Right cardiac atrium (tissue), 5 donors: ENCODE data around the gene ASB7. TPM values are rescaled to one million over a fixed set of nuclear protein-coding genes. Genes with fewer than 3 reads are reported as not detected.
A peak's percentile ranks its signal among the peaks of the same experiment; 100 is the strongest.

Experiments
- ATAC-seq, 2 donors: fragments of 200-7000 bp; cut with Tn5 transposase; one replicate each; pipeline versions ENCODE4 v1.8.0 to v1.9.1; 2020; ENCODE audit warnings: moderate library complexity in 2 of 2, mild to moderate bottlenecking in 1 of 2
- DNase-seq, 3 donors: peaks; one replicate each; pipeline ENCODE4 v3.0.0-alpha.2; 2020
- H3K27ac ChIP-seq: one replicate; pipeline ENCODE4 v1.5.1; 2013; ENCODE audit warnings: mild to moderate bottlenecking, low read length, control low read depth, moderate library complexity
- H3K27me3 ChIP-seq: one replicate; pipeline ENCODE4 v1.6.1; 2013; ENCODE audit not compliant: control insufficient read depth, insufficient read depth
- H3K4me1 ChIP-seq: one replicate; pipeline ENCODE4 v1.6.1; 2013; ENCODE audit warnings: low read length; ENCODE audit not compliant: control insufficient read depth, insufficient read depth
- H3K4me3 ChIP-seq: one replicate; pipeline ENCODE4 v1.5.1; 2013; ENCODE audit warnings: low read length, control low read depth
- H3K9me3 ChIP-seq: one replicate; pipeline ENCODE4 v1.6.1; 2013; ENCODE audit warnings: low read length; ENCODE audit not compliant: control insufficient read depth
- WGBS: extraction: QIAGEN DNeasy Blood & Tissue Kit; methylation state at CpG from one replicate; pipeline ENCODE4 v1.1.7; 2013; 5-methylcytosine and 5-hydroxymethylcytosine counted together
- intact Hi-C, 4 donors: fragments of 100-400 bp; cut with DNase I; formaldehyde crosslinking; loops; one replicate each; pipeline versions ENCODE4 v1.11.0 to v1.14.0; 2022 to 2023
- polyA plus RNA-seq: library from polyadenylated mRNA; stranded (reverse); fragments of 200-250 nt; gene quantifications from one replicate; pipeline ENCODE4 v1.2.3, GENCODE V29; 2013
- total RNA-seq, 4 donors: library from RNA; stranded (reverse); fragmentation: NEBNext Ultra II Directional; extraction: Animal tissue kit (Norgen Biotek cat#: 25700); gene quantifications; one replicate each; pipeline ENCODE4 v1.2.1, GENCODE V29; 2021
- donor health status: healthy with polysubstance abuse.
- donor health status: DM: no; HTN: yes; CAD: no.
- donor health status: DM: no; HTN: no; CAD: no.
- donor health status: DM: no; HTN: yes; CAD: no; lungs with severe emphysema.
- donor health status: DM: yes; HTN: yes; CAD: no.

ASB7 gene
- total and polyA plus RNA-seq, 5 donors, result 3.1 to 9.3 (median 7.5) TPM

DNA sequence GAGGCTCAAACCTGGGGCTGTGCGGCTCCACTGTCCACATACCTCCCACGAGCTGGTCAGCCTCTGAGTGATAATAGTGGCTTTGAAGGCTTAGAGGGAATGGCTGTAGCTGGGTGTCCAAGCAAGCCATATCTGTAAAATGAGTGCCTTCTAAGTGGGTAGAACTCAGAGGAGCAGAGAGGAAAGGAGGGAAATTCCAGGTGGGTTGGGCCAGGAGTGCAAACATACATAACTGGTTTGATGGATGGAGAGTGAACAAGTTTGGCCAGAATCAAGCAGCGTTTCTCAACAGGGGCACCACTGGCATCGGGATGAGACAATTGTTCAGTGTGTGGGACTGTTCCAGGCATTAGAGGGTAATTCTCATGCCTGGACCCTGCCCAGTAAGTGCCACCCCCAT is 91.1 kb downstream of the ASB7 start:
- no peak for ATAC-seq
- 89% methylated on average over 4 of the region's 4 CpGs for WGBS
- intact Hi-C loops, result no loop called here

DNA sequence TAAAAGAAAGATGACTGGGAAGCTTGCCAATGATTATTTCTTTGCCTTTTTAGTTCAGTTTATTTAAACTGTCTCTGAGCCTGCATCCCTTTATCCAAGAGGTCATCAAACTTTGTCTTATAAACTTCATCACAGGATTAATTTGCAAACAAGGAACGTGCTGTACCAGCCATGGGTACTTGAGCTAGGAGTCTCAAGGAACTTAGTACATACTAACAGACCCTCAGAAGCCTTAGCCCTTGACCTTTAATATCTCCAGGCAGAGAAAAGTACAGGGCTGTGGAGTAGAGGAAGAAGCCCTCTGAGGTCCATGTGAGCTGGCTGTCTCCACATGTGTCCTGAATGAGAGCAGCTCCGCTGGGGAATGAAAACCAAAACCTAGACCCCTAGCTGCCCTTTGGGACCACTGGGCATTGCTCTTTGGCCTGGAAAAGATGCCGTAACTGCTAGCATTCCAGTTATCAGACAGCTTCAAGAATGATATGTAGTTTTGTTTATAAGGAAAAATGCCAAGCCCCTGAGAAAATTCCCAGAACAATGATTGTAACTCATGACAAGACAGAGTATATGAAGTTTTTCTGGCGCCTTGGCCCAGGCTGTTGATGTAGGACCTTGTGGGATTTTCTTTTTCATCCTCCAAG is 92.1 kb downstream of the ASB7 start:
- Histone ChIP-seq H3K4me3 (no peak overlapping the region), H3K9me3 (no peaks in the 10 kb centered on the region), H3K27ac (peak overlapping the region; percentile 66), H3K27me3 (no peaks in the 10 kb centered on the region), H3K4me1 (no peaks in the 10 kb centered on the region)
- WGBS, result 51% methylated on average over 4 of the region's 4 CpGs
- intact Hi-C loops, result no loop called here
- ATAC-seq (peak; percentile 61 to 81), DNase-seq (peak in 2 of 3 donors; percentile 60 to 70)

More for the DNA sequence above, 91.1 kb downstream of the ASB7 start:
- DNase-seq, result no peak
- Histone ChIP-seq H3K4me1 (peaks cover 3% of the 10 kb centered on the region), H3K4me3 (no peak overlapping the region), H3K27me3 (no peaks in the 10 kb centered on the region), H3K27ac (no peak overlapping the region), H3K9me3 (no peaks in the 10 kb centered on the region)

DNA sequence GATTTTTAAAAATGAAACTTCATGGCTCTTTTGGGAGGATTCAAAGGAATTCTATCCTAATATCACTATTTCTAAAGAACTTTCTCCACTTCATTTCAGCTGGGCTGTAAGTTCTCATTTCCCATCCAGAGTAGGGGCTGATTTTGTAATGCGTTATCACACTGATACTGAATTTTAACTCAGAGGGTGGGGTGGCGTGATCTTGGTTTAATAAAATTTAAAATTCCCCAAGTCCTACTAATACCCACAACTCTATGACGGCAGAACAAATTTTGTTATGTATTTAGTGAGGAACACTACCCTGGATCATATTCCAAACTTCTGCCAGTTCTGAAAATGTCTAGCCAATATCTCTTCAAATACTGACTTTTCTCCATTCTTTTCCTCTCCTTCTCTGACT is 92.7 kb downstream of the ASB7 start:
- Histone ChIP-seq H3K4me3 (no peak overlapping the region), H3K27me3 (no peaks in the 10 kb centered on the region), H3K27ac (no peak overlapping the region), H3K4me1 (no peaks in the 10 kb centered on the region), H3K9me3 (no peaks in the 10 kb centered on the region)
- 64% methylated on average over 3 of the region's 3 CpGs for WGBS
- peak; percentile 65 to 69 for ATAC-seq
- DNase-seq, result no peak
- intact Hi-C loops, result no loop called here

DNA sequence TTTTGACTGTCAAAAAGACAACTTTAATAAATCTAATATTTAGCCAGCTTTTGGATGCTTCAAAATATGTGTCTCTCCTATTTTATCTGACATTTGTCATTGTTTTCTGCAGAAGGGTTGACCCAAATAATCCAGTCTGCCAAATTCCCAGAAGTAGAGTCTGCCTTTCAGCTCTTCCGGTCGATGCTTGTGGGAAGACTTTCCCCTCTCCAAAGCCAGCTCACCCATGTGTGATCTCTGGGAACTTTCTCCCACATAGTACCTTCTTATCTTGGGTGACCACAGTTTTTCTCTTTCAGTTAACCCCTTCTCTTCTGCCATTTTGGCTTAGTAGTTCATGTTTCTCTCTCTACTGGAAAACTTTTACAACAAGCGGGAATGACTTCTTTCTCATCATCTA is 94.1 kb downstream of the ASB7 start:
- WGBS, result 54% methylated on average over 3 of the region's 3 CpGs
- no peak overlapping the region for H3K27ac ChIP-seq
- ATAC-seq (peak in 1 of 2 donors; percentile 57), DNase-seq (no peak)
- H3K4me3 ChIP-seq, result no peak overlapping the region
- intact Hi-C loops, result no loop called here
- H3K9me3 ChIP-seq, result no peaks in the 10 kb centered on the region
- H3K27me3 ChIP-seq, result no peaks in the 10 kb centered on the region
- H3K4me1 ChIP-seq, result no peaks in the 10 kb centered on the region

Other genes starting within 250 kb of the ASB7 start
- gene CERS3, start 73.6 kb upstream of the ASB7 start, total RNA-seq, result under 1 TPM in 3 of 4 donors, not detected in 1; 0.17 to 0.48 (median 0.29) TPM
- 0.02 TPM for gene CERS3, start 73.6 kb upstream of the ASB7 start, polyA plus RNA-seq
- 10 to 100 TPM in 3 of 4 donors, 1 to 10 TPM in 1; 9.4 to 13.6 (median 12.6) TPM for gene LINS1, start 405 bp upstream of the ASB7 start, total RNA-seq
- 5.0 TPM for gene LINS1, start 405 bp upstream of the ASB7 start, polyA plus RNA-seq